Spleen (tissue), 11 donors: ENCODE measurements around the gene DEFB110. TPM values are rescaled to one million over a fixed set of nuclear protein-coding genes. Genes with fewer than 3 reads are reported as not detected.

Experiments used
- DNase-seq: peaks from one replicate; pipeline ENCODE4 v3.0.0-alpha.2; 2020
- H3K27ac ChIP-seq, 8 donors: fragments of 200-600 bp; sonication (generic) in 7 of 8; 1 replicate in 4 of 8; 2 replicates in 4 of 8; pipeline versions ENCODE4 v1.5.0 to v1.8.0; 2016 to 2021; ENCODE audit warnings: inconsistent platforms in 4 of 8, mild to moderate bottlenecking in 4 of 8, moderate library complexity in 1 of 8
- H3K27me3 ChIP-seq, 7 donors: fragments of 200-600 bp; sonication (generic) in 6 of 7; replicated peaks in 1 of 7; 1 replicate in 4 of 7; 2 replicates in 3 of 7; pipeline versions ENCODE4 v1.5.0 to v1.8.0; 2016 to 2021; ENCODE audit warnings: inconsistent platforms in 3 of 7, mild to moderate bottlenecking in 1 of 7
- H3K36me3 ChIP-seq, 6 donors: fragments of 200-600 bp; sonication (generic) in 5 of 6; 1 replicate in 4 of 6; 2 replicates in 2 of 6; pipeline versions ENCODE4 v1.5.0 to v1.8.0; 2016 to 2021; ENCODE audit warnings: inconsistent platforms in 2 of 6
- H3K4me1 ChIP-seq, 6 donors: fragments of 200-600 bp; sonication (generic) in 5 of 6; 1 replicate in 3 of 6; 2 replicates in 3 of 6; pipeline versions ENCODE4 v1.5.0 to v1.8.0; 2016 to 2021; ENCODE audit warnings: inconsistent platforms in 3 of 6
- H3K4me3 ChIP-seq, 8 donors: fragments of 200-600 bp; sonication (generic) in 7 of 8; 1 replicate in 4 of 8; 2 replicates in 4 of 8; pipeline versions ENCODE4 v1.5.0 to v1.8.0; 2016 to 2021; ENCODE audit warnings: inconsistent platforms in 4 of 8, mild to moderate bottlenecking in 4 of 8, moderate library complexity in 2 of 8
- H3K9me3 ChIP-seq, 8 donors: fragments of 200-600 bp; sonication (generic) in 7 of 8; 1 replicate in 4 of 8; 2 replicates in 4 of 8; pipeline versions ENCODE4 v1.5.0 to v1.8.0; 2016 to 2021; ENCODE audit warnings: inconsistent platforms in 4 of 8
- CTCF ChIP-seq, 11 experiments: fragments of 200-600 bp in 7 of 11; fragments of 450-650 bp in 4 of 11; sonication (generic) in 4 of 11; IDR thresholded peaks in 8 of 11; conservative IDR thresholded peaks in 3 of 11; 1 replicate in 7 of 11; 2 replicates in 4 of 11; pipeline versions ENCODE4 v1.4.0 to v1.8.0; 2016 to 2021; ENCODE audit warnings: antibody characterized with exemption in 11 of 11, inconsistent platforms in 4 of 11, mild to moderate bottlenecking in 1 of 11
- POLR2A ChIP-seq, 3 donors: fragments of 450-650 bp; IDR thresholded peaks; one replicate each; pipeline ENCODE4 v1.5.1; 2017; ENCODE audit warnings: antibody characterized with exemption in 3 of 3, mild to moderate bottlenecking in 1 of 3
- POLR2AphosphoS5 ChIP-seq, 3 donors: sonication (generic); formaldehyde crosslinking; IDR thresholded peaks; one replicate each; pipeline ENCODE4 v1.5.1; 2017; ENCODE audit warnings: antibody characterized with exemption in 3 of 3
- WGBS, 5 donors: extraction: QIAGEN DNeasy Blood & Tissue Kit in 3 of 5; methylation state at CpG; one replicate each; pipeline versions ENCODE4 v1.1.5 to v1.1.7; 2013 to 2018; 5-methylcytosine and 5-hydroxymethylcytosine counted together
- intact Hi-C: fragments of 100-400 bp; cut with DNase I; formaldehyde crosslinking; loops from one replicate; pipeline ENCODE4 v1.15.0; 2023; ENCODE audit warnings: low total_unique reads
- polyA plus RNA-seq, 3 donors: library from polyadenylated mRNA; stranded (reverse); fragments of 200-250 nt; gene quantifications; one replicate each; pipeline ENCODE4 v1.2.1, GENCODE V29; 2013
- total RNA-seq, 7 donors: library from RNA; depleted of rRNA in 3 of 7; stranded (reverse); fragments of >200 nt in 3 of 7; fragmentation: NEBNext Ultra II Directional in 4 of 7; extraction: Animal tissue kit (Norgen Biotek cat#: 25700) in 4 of 7; gene quantifications; one replicate each; pipeline versions ENCODE4 v1.1.0 to v1.2.1, GENCODE V29; 2016 to 2021
- donor health status: healthy with polysubstance abuse.
- donor health status: DM: no; HTN: no; CAD: no; lungs with moderate emphysema.
- donor health status: DM: no; HTN: no; CAD: no.
- donor health status: Bipolar disorder and iron deficiency.
- donor health status: healthy.
- donor health status: DM: no; HTN: no; CAD: no.
- donor health status: DM: yes; HTN: yes; CAD: no.

Gene DEFB110
- total and polyA plus RNA-seq, 10 donors, result not detected

- DNase-seq, result no peak
- Histone ChIP-seq H3K27me3 (no peaks in the 10 kb centered on the region), H3K27ac (no peak overlapping the region), H3K4me3 (no peak overlapping the region), H3K4me1 (no peaks in the 10 kb centered on the region), H3K36me3 (no peaks in the 10 kb centered on the region), H3K9me3 (peaks cover 0 to 5% (median 0%) of the 10 kb centered on the region in 8 donors)
- TF ChIP-seq POLR2AphosphoS5 (IDR thresholded peaks at IDR 0.05) (no peak), CTCF (IDR thresholded peaks at IDR 0.05 in 8 of 11, conservative IDR thresholded peaks at IDR 0.05 in 3 of 11) (no peak), POLR2A (IDR thresholded peaks at IDR 0.05) (no peak)
- intact Hi-C loops, result no loop called here
- 75 to 90% (median 83%) methylated on average over 4 of the region's 4 CpGs for WGBS, 5 donors
These were observed 3.5 kb upstream of the DEFB110 start for GRCh38 chr6:50025258-50025657.

GRCh38 chr6:50007819-50008218 lies 14.0 kb downstream of the DEFB110 start:
- TF ChIP-seq POLR2A (IDR thresholded peaks at IDR 0.05) (no peak), CTCF (IDR thresholded peaks at IDR 0.05 in 8 of 11, conservative IDR thresholded peaks at IDR 0.05 in 3 of 11) (no peak), POLR2AphosphoS5 (IDR thresholded peaks at IDR 0.05) (no peak)
- WGBS, 5 donors, result 78 to 86% (median 82%) methylated on average over 3 of the region's 3 CpGs
- intact Hi-C loops, result no loop called here
- Histone ChIP-seq H3K27ac (no peak overlapping the region), H3K27me3 (no peaks in the 10 kb centered on the region), H3K4me3 (no peak overlapping the region), H3K4me1 (no peaks in the 10 kb centered on the region), H3K36me3 (no peaks in the 10 kb centered on the region), H3K9me3 (peaks cover 0 to 8% (median 0%) of the 10 kb centered on the region in 8 donors)
- no peak for DNase-seq

- intact Hi-C loops, result no loop called here
- peaks cover 0 to 8% (median 0%) of the 10 kb centered on the region in 8 donors for H3K9me3 ChIP-seq
- H3K27ac ChIP-seq, result no peak overlapping the region
- TF ChIP-seq POLR2A (IDR thresholded peaks at IDR 0.05) (no peak), POLR2AphosphoS5 (IDR thresholded peaks at IDR 0.05) (no peak), CTCF (IDR thresholded peaks at IDR 0.05 in 8 of 11, conservative IDR thresholded peaks at IDR 0.05 in 3 of 11) (no peak)
- H3K4me3 ChIP-seq, result no peak overlapping the region
- WGBS, 5 donors, result 54 to 72% (median 63%) methylated on average over 3 of the region's 3 CpGs
- H3K36me3 ChIP-seq, result no peaks in the 10 kb centered on the region
- no peaks in the 10 kb centered on the region for H3K27me3 ChIP-seq
- no peak for DNase-seq
- H3K4me1 ChIP-seq, result no peaks in the 10 kb centered on the region
These were observed 18.7 kb downstream of the DEFB110 start for GRCh38 chr6:50003139-50003538.

GRCh38 chr6:49995278-49995677 lies 26.5 kb downstream of the DEFB110 start:
- Histone ChIP-seq H3K4me3 (no peak overlapping the region), H3K27ac (no peak overlapping the region), H3K27me3 (no peaks in the 10 kb centered on the region), H3K9me3 (no peaks in the 10 kb centered on the region), H3K4me1 (no peaks in the 10 kb centered on the region), H3K36me3 (no peaks in the 10 kb centered on the region)
- no peak for DNase-seq
- TF ChIP-seq POLR2AphosphoS5 (IDR thresholded peaks at IDR 0.05) (no peak), CTCF (IDR thresholded peaks at IDR 0.05 in 8 of 11, conservative IDR thresholded peaks at IDR 0.05 in 3 of 11) (no peak), POLR2A (IDR thresholded peaks at IDR 0.05) (no peak)
- intact Hi-C loops, result no loop called here
